ENCODE results near the gene CDK14. TPM values are rescaled to one million over a fixed set of nuclear protein-coding genes. Genes with fewer than 3 reads are reported as not detected.

CDK14 gene
- total and polyA plus RNA-seq, 9 donors = 12.6 to 54.1 (median 43.8) TPM

DNA sequence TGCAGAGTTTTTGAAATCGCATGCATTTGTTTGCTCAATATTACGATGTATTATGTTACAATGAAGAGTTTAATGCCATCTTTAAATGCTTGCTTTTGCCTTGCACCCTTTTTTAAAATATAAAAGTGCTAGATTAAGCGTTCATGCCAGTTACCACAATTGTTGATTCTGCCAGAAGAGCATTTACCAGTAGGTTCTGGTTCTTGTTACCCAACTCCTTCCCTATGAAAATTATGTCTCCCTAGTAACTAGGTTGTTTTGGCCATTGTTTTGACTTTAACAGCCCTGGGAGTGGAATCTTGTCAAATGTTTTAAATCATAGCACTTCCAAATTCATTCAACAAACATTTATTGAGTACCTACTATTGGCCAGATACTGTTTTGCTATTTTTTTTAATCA lies 32.8 kb upstream of the CDK14 start:
- intact Hi-C loops (cut with DNase I) = no loop called here
- H3K27me3 ChIP-seq = no peaks in the 10 kb centered on the region
- 39 to 62% (median 50%) methylated on average over 3 of the region's 3 CpGs for WGBS, 3 donors
- TF ChIP-seq POLR2A (IDR thresholded peaks at IDR 0.05) (no peak), EP300 (IDR thresholded peaks at IDR 0.05) (no peak)
- TF ChIP-seq, protein P1, sequence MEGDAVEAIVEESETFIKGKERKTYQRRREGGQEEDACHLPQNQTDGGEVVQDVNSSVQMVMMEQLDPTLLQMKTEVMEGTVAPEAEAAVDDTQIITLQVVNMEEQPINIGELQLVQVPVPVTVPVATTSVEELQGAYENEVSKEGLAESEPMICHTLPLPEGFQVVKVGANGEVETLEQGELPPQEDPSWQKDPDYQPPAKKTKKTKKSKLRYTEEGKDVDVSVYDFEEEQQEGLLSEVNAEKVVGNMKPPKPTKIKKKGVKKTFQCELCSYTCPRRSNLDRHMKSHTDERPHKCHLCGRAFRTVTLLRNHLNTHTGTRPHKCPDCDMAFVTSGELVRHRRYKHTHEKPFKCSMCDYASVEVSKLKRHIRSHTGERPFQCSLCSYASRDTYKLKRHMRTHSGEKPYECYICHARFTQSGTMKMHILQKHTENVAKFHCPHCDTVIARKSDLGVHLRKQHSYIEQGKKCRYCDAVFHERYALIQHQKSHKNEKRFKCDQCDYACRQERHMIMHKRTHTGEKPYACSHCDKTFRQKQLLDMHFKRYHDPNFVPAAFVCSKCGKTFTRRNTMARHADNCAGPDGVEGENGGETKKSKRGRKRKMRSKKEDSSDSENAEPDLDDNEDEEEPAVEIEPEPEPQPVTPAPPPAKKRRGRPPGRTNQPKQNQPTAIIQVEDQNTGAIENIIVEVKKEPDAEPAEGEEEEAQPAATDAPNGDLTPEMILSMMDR (IDR thresholded peaks at IDR 0.05) = no peak
- H3K9me3 ChIP-seq = no peaks in the 10 kb centered on the region
- H3K36me3 ChIP-seq = no peaks in the 10 kb centered on the region
- no peak overlapping the region for H3K4me3 ChIP-seq
- no peaks in the 10 kb centered on the region for H3K4me1 ChIP-seq (ENCODE audit: insufficient read depth)
- no peak overlapping the region for H3K27ac ChIP-seq
- DNase-seq = no peak

DNA sequence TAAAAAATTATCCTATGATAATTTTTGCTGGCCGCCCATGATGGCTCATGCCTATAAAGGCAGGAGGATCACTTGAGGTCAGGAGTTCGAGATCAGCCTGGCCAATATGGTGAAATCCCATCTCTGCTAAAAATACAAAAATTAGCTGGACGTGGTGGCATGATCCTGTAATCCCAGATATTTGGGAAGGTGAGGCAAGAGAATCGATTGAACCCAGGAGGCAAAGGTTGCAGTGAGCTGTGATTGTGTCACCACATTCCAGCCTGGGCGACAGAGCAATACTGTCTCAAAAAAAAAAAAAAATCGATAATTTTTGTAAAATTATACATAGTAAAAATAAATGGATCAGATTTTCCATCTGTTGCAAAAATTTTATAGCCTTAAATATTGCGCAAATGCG lies 31.7 kb upstream of the CDK14 start:
- intact Hi-C loops (cut with DNase I) = no loop called here
- Histone ChIP-seq H3K4me3 (no peak overlapping the region), H3K27me3 (no peaks in the 10 kb centered on the region), H3K36me3 (no peaks in the 10 kb centered on the region), H3K4me1 (ENCODE audit: insufficient read depth) (no peaks in the 10 kb centered on the region), H3K27ac (no peak overlapping the region), H3K9me3 (no peaks in the 10 kb centered on the region)
- DNase-seq = no peak
- TF ChIP-seq POLR2A (IDR thresholded peaks at IDR 0.05) (no peak), EP300 (IDR thresholded peaks at IDR 0.05) (no peak)
- TF ChIP-seq, protein P1 (IDR thresholded peaks at IDR 0.05) = no peak
- WGBS, 3 donors = 91 to 94% (median 92%) methylated on average over 8 of the region's 8 CpGs

DNA sequence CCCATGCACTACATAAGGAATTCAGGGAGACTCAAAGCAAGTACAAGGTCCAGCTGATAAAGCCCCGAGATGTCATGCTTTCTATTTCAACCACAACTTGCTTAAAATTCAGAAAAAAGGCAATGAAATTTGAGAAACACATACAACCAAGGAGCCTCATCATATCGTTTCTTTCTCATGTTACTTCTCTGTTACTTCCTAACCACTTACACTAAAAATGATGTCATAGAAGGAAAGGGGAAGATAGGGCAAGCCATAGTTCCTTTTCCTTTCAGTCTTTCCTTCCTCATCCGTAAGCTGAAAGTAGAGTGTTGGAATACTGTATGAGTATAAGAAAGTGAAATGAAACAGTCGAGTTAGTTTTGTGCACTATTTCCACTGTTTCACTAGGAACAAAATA lies 27.9 kb upstream of the CDK14 start:
- intact Hi-C loops (cut with DNase I) = no loop called here
- no peak for DNase-seq
- no peaks in the 10 kb centered on the region for H3K36me3 ChIP-seq
- H3K9me3 ChIP-seq = no peaks in the 10 kb centered on the region
- H3K27ac ChIP-seq = no peak overlapping the region
- no peaks in the 10 kb centered on the region for H3K27me3 ChIP-seq
- WGBS, 3 donors = 55 to 73% (median 64%) methylated on average over 4 of the region's 4 CpGs
- H3K4me1 ChIP-seq (ENCODE audit: insufficient read depth) = no peaks in the 10 kb centered on the region
- H3K4me3 ChIP-seq = no peak overlapping the region
- TF ChIP-seq, protein P1 (IDR thresholded peaks at IDR 0.05) = no peak
- no peak for TF ChIP-seq POLR2A (IDR thresholded peaks at IDR 0.05)
- TF ChIP-seq EP300 (IDR thresholded peaks at IDR 0.05) = no peak

DNA sequence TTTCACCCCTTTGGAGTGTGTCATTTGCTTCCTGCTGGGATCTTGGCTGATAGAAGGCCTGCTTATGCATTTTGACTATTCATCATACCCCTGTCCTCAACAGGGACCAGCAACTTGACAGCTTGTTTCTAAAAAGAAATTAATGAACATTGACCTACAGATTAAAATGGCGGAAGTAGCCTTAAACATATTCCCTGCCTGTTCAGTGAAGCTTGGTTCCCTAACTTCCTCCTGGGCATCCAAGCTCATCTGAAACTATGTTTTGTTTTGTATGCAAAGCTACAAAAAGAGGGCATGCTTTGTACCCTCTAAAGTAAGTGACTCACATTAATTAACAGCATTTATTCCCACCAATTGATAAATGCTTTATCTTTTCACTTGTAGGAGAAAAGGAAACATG lies 26.8 kb upstream of the CDK14 start:
- H3K9me3 ChIP-seq = no peaks in the 10 kb centered on the region
- no peaks in the 10 kb centered on the region for H3K27me3 ChIP-seq
- no peaks in the 10 kb centered on the region for H3K36me3 ChIP-seq
- intact Hi-C loops (cut with DNase I) = no loop called here
- WGBS, 3 donors = 91 to 97% (median 95%) methylated on average over 1 of the region's 1 CpG
- DNase-seq = no peak
- no peaks in the 10 kb centered on the region for H3K4me1 ChIP-seq (ENCODE audit: insufficient read depth)
- no peak overlapping the region for H3K4me3 ChIP-seq
- TF ChIP-seq EP300 (IDR thresholded peaks at IDR 0.05) (no peak), POLR2A (IDR thresholded peaks at IDR 0.05) (no peak)
- no peak overlapping the region for H3K27ac ChIP-seq

DNA sequence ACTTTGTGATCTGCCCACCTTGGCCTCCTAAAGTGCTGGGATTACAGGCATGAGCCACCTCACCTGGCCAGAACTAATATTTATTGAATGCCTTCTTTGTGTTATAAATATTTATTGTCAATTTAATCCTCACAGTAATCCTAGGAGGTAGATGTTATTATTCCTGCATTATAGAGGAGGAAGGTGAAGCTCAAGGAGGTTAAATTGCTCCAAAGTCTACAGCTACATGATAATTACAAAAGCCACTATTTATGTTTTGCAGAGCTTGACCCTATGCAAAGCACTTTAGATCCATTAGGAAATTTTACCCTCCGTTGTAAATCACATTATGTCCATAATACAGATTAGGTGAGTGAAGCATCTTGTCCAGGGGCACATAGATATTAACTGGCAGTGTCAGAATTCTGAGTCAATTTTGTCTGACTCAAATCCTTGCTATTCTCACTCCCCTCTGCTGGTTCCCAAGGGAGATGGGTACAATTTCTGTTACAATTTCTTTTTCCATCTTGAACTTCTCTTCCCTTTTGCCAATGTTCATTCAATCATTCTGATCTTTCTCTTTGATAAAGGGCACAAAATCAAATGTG lies 25.7 kb upstream of the CDK14 start:
- H3K27me3 ChIP-seq = no peaks in the 10 kb centered on the region

More for the DNA sequence above, 25.7 kb upstream of the CDK14 start:
- Histone ChIP-seq H3K4me1 (ENCODE audit: insufficient read depth) (peaks cover 4% of the 10 kb centered on the region), H3K36me3 (no peaks in the 10 kb centered on the region), H3K4me3 (no peak overlapping the region), H3K27ac (no peak overlapping the region), H3K9me3 (no peaks in the 10 kb centered on the region)
- intact Hi-C loops (cut with DNase I) = no loop called here
- TF ChIP-seq POLR2A (IDR thresholded peaks at IDR 0.05) (no peak), EP300 (IDR thresholded peaks at IDR 0.05) (no peak)
- TF ChIP-seq, protein P1 (IDR thresholded peaks at IDR 0.05) = no peak
- 92 to 100% (median 93%) methylated on average over 1 of the region's 1 CpG for WGBS, 3 donors
- DNase-seq = no peak

All from ovary (tissue), 9 donors.